ENCODE measurements around the gene PRDX5. TPM values are rescaled to one million over a fixed set of nuclear protein-coding genes. Genes with fewer than 3 reads are reported as not detected.

The PRDX5 gene
- total RNA-seq, 1 donor from 2014 or later, result 357 TPM

DNA sequence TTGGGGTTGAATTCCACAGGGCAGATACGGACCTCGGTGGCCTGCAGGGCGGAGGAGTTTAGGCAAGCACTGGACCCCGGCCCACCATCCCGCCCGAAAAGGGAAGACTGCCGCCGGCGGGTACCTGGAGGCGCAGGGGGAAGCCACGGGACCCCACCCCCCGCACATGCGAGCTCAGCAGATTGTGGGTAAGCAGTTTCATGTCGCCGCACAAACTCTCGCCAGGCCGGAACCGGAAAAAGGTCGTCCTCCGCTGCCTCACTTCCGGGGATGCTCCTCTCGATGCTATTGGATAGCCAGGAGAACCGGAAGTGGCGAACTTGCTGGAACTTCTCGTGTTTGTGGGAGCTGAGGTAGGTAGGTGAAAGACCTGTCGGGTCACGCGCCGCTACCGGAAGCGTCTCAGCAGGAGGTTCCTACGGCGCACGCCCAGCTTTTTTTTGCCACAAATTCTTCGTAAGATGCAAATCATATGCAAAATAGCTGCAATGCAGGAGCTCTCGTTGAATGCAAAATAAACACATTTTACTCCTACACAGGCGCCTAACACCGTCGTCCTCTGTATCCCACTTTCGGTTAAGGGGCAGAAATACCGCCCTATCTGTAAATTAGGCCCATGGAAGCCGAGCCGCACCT, 478 bp upstream of the PRDX5 start, which contains the start of gene TRMT112:
TSS of gene TRMT112 (minus strand) at position 235 of the 636 bp plus-strand sequence. CDS start at position 202, 33 bp downstream.
- H3K4me3 ChIP-seq (ENCODE audit: low read depth, low read length), result peak within 1 kb of the TSS; percentile 97
- TF ChIP-seq, protein P1, sequence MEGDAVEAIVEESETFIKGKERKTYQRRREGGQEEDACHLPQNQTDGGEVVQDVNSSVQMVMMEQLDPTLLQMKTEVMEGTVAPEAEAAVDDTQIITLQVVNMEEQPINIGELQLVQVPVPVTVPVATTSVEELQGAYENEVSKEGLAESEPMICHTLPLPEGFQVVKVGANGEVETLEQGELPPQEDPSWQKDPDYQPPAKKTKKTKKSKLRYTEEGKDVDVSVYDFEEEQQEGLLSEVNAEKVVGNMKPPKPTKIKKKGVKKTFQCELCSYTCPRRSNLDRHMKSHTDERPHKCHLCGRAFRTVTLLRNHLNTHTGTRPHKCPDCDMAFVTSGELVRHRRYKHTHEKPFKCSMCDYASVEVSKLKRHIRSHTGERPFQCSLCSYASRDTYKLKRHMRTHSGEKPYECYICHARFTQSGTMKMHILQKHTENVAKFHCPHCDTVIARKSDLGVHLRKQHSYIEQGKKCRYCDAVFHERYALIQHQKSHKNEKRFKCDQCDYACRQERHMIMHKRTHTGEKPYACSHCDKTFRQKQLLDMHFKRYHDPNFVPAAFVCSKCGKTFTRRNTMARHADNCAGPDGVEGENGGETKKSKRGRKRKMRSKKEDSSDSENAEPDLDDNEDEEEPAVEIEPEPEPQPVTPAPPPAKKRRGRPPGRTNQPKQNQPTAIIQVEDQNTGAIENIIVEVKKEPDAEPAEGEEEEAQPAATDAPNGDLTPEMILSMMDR (conservative IDR thresholded peaks at IDR 0.05; ENCODE audit: low read depth, low read length), result no peak
- peak; percentile 98 for DNase-seq (ENCODE audit: low read depth)

DNA sequence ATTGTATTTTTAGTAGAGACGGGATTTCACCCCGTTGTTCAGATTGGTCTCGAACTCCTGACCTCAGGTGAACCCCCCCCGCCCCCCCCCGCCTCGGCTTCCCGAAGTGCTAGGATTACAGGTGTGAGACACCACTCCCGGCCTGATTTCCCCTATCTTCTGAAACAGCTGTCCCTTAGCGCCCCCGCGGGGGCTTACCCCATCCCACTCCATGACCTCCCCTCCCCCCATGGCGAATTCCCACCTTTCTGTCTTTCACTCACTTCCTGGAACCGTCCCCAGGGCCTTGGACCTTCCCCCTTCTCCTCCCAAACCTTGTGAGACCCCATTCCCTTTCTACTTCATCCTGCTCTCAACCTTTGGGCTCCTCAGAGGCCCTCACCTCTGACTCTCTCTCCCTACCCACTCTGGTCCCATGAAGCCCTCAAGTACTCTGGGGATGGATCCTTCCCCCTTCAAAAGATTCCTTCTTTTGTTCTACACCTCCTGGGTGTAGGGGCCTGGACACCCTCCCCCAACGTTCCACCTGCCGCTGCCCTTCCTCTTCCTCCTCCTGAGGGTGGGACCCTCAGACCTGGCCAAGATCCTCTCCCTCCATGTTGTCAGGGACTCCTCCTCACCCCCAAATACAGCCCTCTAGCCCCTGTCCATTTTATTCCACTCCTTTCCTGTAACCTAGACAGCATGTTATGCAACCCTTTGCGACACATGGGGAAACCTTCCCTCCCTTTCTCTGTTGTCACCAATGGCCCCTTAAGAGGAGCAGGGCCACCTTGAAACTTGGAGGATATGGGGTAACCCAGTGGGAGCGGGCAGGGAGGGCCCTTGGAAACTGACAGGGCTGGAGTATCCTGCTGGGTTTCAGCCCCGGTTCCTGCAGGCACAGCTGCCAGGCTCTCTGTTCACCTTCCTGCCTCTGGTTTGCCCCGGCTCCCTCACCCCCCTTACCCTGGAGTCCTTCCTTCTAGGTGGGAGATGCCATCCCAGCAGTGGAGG, 1.1 kb downstream of the PRDX5 start:
- no peak for DNase-seq (ENCODE audit: low read depth)
- peak overlapping the region; percentile 97 for H3K4me3 ChIP-seq (ENCODE audit: low read depth, low read length)
- TF ChIP-seq, protein P1 (conservative IDR thresholded peaks at IDR 0.05; ENCODE audit: low read depth, low read length), result no peak

DNA sequence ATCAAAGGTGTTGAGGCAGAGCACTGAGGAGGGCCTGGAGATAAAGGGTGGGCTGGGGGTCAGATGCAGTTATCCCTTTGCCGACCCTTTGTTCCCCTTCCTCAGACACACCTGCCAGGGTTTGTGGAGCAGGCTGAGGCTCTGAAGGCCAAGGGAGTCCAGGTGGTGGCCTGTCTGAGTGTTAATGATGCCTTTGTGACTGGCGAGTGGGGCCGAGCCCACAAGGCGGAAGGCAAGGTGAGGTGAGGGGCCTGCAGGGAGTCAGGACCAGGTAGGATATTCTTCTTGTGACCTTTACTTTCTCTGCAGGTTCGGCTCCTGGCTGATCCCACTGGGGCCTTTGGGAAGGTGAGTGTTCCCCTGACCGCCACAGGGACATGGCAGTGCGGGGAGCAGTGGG, 2.6 kb downstream of the PRDX5 start:
- no peak overlapping the region for H3K4me3 ChIP-seq (ENCODE audit: low read depth, low read length)
- TF ChIP-seq, protein P1 (conservative IDR thresholded peaks at IDR 0.05; ENCODE audit: low read depth, low read length), result no peak
- DNase-seq (ENCODE audit: low read depth), result no peak

DNA sequence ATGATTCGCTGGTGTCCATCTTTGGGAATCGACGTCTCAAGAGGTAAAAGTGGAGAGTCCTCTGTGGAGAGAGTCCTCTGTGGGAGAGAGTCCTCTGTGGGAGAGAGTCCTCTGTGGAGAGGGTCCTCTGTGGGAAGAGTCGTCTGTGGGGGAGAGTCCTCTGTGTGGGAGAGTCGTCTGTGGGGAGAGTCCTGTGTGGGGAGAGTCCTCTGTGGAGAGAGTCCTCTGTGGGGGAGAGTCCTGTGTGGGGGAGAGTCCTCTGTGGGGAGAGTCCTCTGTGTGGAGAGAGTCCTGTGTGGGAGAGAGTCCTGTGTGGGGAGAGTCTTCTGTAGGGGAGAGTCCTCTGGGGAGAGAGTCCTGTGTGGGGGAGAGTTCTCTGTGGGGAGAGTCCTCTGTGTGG, 3.1 kb downstream of the PRDX5 start:
- TF ChIP-seq, protein P1 (conservative IDR thresholded peaks at IDR 0.05; ENCODE audit: low read depth, low read length), result no peak
- DNase-seq (ENCODE audit: low read depth), result no peak
- no peak overlapping the region for H3K4me3 ChIP-seq (ENCODE audit: low read depth, low read length)

DNA sequence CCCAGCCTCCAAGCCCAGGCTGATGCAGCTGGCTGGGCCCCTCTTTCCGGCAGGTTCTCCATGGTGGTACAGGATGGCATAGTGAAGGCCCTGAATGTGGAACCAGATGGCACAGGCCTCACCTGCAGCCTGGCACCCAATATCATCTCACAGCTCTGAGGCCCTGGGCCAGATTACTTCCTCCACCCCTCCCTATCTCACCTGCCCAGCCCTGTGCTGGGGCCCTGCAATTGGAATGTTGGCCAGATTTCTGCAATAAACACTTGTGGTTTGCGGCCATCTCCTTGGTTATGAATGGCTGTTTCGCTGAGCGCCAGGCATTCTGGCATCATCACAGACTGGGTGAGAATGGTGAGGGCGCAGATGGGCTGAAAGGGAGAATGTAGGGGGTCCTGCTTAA, 3.6 kb downstream of the PRDX5 start:
- DNase-seq (ENCODE audit: low read depth), result no peak
- no peak overlapping the region for H3K4me3 ChIP-seq (ENCODE audit: low read depth, low read length)
- TF ChIP-seq, protein P1 (conservative IDR thresholded peaks at IDR 0.05; ENCODE audit: low read depth, low read length), result no peak

DNA sequence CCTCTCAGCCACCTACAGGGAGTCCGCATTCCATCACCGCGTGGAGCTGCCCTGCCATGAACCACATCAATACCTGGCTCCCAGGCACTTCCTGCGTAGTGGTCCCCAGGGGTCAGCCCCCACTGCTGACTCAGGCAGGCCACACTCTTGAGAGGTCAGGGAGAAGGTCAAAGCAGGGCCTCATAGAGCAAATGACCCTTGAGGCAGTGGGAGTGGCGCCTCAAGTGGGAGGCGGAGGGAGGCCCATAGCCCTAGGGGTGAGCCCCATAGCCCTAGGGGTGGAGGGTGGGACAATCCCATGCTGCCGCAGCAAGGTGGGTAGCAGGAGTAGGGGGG, 5.0 kb downstream of the PRDX5 start:
- H3K4me3 ChIP-seq (ENCODE audit: low read depth, low read length), result no peak overlapping the region
- TF ChIP-seq, protein P1 (conservative IDR thresholded peaks at IDR 0.05; ENCODE audit: low read depth, low read length), result no peak
- DNase-seq (ENCODE audit: low read depth), result no peak

Measured in epithelial cell of proximal tubule (primary cell).